CD4-positive, alpha-beta T cell treated with Interleukin-6 for 4 hours (primary cell): ENCODE measurements around the gene GALNT17.
"Not testable (repeated sequence)": the region's sequence is repeated elsewhere in the genome, so short reads cannot be mapped to it uniquely, and the experiment has no call there.

ENCODE experiments used
- DNase-seq: peaks from one replicate; pipeline ENCODE4 v3.0.0-alpha.2; 2020; ENCODE audit warnings: mixed read lengths

The GALNT17 gene

GRCh38 chr7:71237945-71238344, 106.0 kb downstream of the GALNT17 start:
- no peak for DNase-seq

GRCh38 chr7:71238581-71239295, 106.8 kb downstream of the GALNT17 start:
- DNase-seq = no peak

- no peak for DNase-seq
These were observed 107.8 kb downstream of the GALNT17 start for GRCh38 chr7:71239586-71240268.

GRCh38 chr7:71243736-71244410, 111.9 kb downstream of the GALNT17 start:
- DNase-seq = no peak

- no peak for DNase-seq
These were observed 113.1 kb downstream of the GALNT17 start for GRCh38 chr7:71245038-71245437.

- no peak for DNase-seq
These were observed 119.8 kb downstream of the GALNT17 start for GRCh38 chr7:71251706-71252105.

GRCh38 chr7:71254751-71255150, 122.8 kb downstream of the GALNT17 start:
- DNase-seq = no peak

GRCh38 chr7:71255537-71256178, 123.7 kb downstream of the GALNT17 start:
- DNase-seq = no peak

- no peak for DNase-seq
These were observed 129.1 kb downstream of the GALNT17 start for GRCh38 chr7:71261066-71261465.

- DNase-seq = not testable (repeated sequence)
These were observed 130.9 kb downstream of the GALNT17 start for GRCh38 chr7:71262834-71263233.

- no peak for DNase-seq
These were observed 132.1 kb downstream of the GALNT17 start for GRCh38 chr7:71264005-71264404.

GRCh38 chr7:71266912-71267311, 135.0 kb downstream of the GALNT17 start:
- DNase-seq = no peak

- DNase-seq = no peak
These were observed 136.0 kb downstream of the GALNT17 start for GRCh38 chr7:71267734-71268469.

- no peak for DNase-seq
These were observed 138.6 kb downstream of the GALNT17 start for GRCh38 chr7:71270558-71270957.

- DNase-seq = no peak
These were observed 139.3 kb downstream of the GALNT17 start for GRCh38 chr7:71271203-71271602.

GRCh38 chr7:71272509-71273490, 140.9 kb downstream of the GALNT17 start:
- DNase-seq = no peak

GRCh38 chr7:71278257-71278656, 146.3 kb downstream of the GALNT17 start:
- DNase-seq = no peak

- no peak for DNase-seq
These were observed 149.3 kb downstream of the GALNT17 start for GRCh38 chr7:71281261-71281660.

GRCh38 chr7:71283802-71284201, 151.9 kb downstream of the GALNT17 start:
- DNase-seq = no peak

GRCh38 chr7:71285571-71286145, 153.7 kb downstream of the GALNT17 start:
- DNase-seq = no peak

GRCh38 chr7:71286336-71286735, 154.4 kb downstream of the GALNT17 start:
- DNase-seq = no peak
